Parathyroid adenoma (tissue), 2 donors: ENCODE results near the gene IMPA2.
"Not testable (repeated sequence)": the region's sequence is repeated elsewhere in the genome, so short reads cannot be mapped to it uniquely, and the experiment has no call there.

Source experiments
- H2AFZ ChIP-seq: fragments of 300-600 bp; sonication (generic); one replicate; pipeline ENCODE4 v1.7.0; 2017; ENCODE audit warnings: antibody characterized with exemption, mild to moderate bottlenecking
- H3K27ac ChIP-seq: fragments of 300-600 bp; sonication (generic); one replicate; pipeline ENCODE4 v1.7.0; 2017
- H3K27me3 ChIP-seq: fragments of 300-600 bp; sonication (generic); one replicate; pipeline ENCODE4 v1.7.0; 2017; ENCODE audit warnings: low read length; ENCODE audit not compliant: control insufficient read depth, insufficient read depth
- H3K36me3 ChIP-seq: fragments of 300-600 bp; sonication (generic); one replicate; pipeline ENCODE4 v1.7.0; 2017; ENCODE audit warnings: low read length; ENCODE audit not compliant: control insufficient read depth, insufficient read depth
- H3K4me1 ChIP-seq: fragments of 300-600 bp; sonication (generic); one replicate; pipeline ENCODE4 v1.7.0; 2017; ENCODE audit warnings: control low read depth
- H3K4me2 ChIP-seq: fragments of 300-600 bp; sonication (generic); one replicate; pipeline ENCODE4 v1.7.0; 2017; ENCODE audit warnings: low read length
- H3K4me3 ChIP-seq: fragments of 300-600 bp; sonication (generic); one replicate; pipeline ENCODE4 v1.7.0; 2017; ENCODE audit warnings: low read depth, low read length
- H3K79me2 ChIP-seq: fragments of 300-600 bp; sonication (generic); one replicate; pipeline ENCODE4 v1.7.0; 2017; ENCODE audit warnings: control low read depth
- H3K9ac ChIP-seq: fragments of 300-600 bp; sonication (generic); one replicate; pipeline ENCODE4 v1.7.0; 2017; ENCODE audit warnings: mild to moderate bottlenecking
- H3K9me3 ChIP-seq: fragments of 300-600 bp; sonication (generic); one replicate; pipeline ENCODE4 v1.7.0; 2017; ENCODE audit warnings: low read length; ENCODE audit not compliant: control insufficient read depth
- CTCF ChIP-seq: fragments of 300-600 bp; sonication (generic); IDR thresholded peaks from one replicate; pipeline ENCODE4 v1.7.0; 2017; ENCODE audit warnings: antibody characterized with exemption, mild to moderate bottlenecking
- donor health status: primary hyperparathyroidism.

IMPA2 gene

GRCh38 chr18:12076424-12077140, 95.3 kb downstream of the IMPA2 start:
- Histone ChIP-seq H3K4me1 (no peaks in the 10 kb centered on the region), H2AFZ (no peak overlapping the region), H3K4me2 (no peak overlapping the region), H3K36me3 (no peaks in the 10 kb centered on the region), H3K9ac (no peak overlapping the region), H3K27ac (no peak overlapping the region), H3K9me3 (no peaks in the 10 kb centered on the region), H3K27me3 (no peaks in the 10 kb centered on the region), H3K4me3 (no peak overlapping the region), H3K79me2 (no peaks in the 10 kb centered on the region)
- no peak for TF ChIP-seq CTCF

GRCh38 chr18:12077994-12078393, 96.7 kb downstream of the IMPA2 start:
- not testable (repeated sequence) for H3K27ac ChIP-seq, H3K9me3 ChIP-seq, H3K79me2 ChIP-seq, H3K36me3 ChIP-seq, H3K9ac ChIP-seq, H2AFZ ChIP-seq, H3K4me3 ChIP-seq, H3K4me2 ChIP-seq, H3K27me3 ChIP-seq, H3K4me1 ChIP-seq

- H3K9ac ChIP-seq: no peak overlapping the region
- no peak overlapping the region for H3K4me3 ChIP-seq
- H3K27me3 ChIP-seq: no peaks in the 10 kb centered on the region
- no peak for TF ChIP-seq CTCF
- no peak overlapping the region for H3K4me2 ChIP-seq
- no peaks in the 10 kb centered on the region for H3K9me3 ChIP-seq
- no peaks in the 10 kb centered on the region for H3K79me2 ChIP-seq
- no peak overlapping the region for H2AFZ ChIP-seq
- no peaks in the 10 kb centered on the region for H3K4me1 ChIP-seq
- no peaks in the 10 kb centered on the region for H3K36me3 ChIP-seq
- no peak overlapping the region for H3K27ac ChIP-seq
These were observed 98.4 kb downstream of the IMPA2 start for GRCh38 chr18:12079491-12080237.
